HCT116 (cell line): Measurements from ENCODE around the gene NCSTN.

Experiments used
- CBX3 ChIP-seq: IDR thresholded peaks from 2 replicates; pipeline ENCODE4 v1.6.1; 2012; ENCODE audit warnings: low read depth
- CEBPB ChIP-seq: IDR thresholded peaks from 2 replicates; pipeline ENCODE4 v1.6.1; 2012; ENCODE audit warnings: low read depth
- POLR2A ChIP-seq: IDR thresholded peaks from 2 replicates; pipeline ENCODE4 v1.7.0; 2011; ENCODE audit warnings: borderline replicate concordance; ENCODE audit not compliant: insufficient read depth, insufficient read length; ENCODE audit errors: extremely low read depth
- TF ChIP-seq, protein P1 (sequence below), 3 experiments: fragments of 200-600 bp in 1 of 3; sonication (generic) in 1 of 3; IDR thresholded peaks in 2 of 3; conservative IDR thresholded peaks in 1 of 3; 2 replicates each; pipeline ENCODE4 v1.5.1; 2012 to 2017; ENCODE audit warnings: low read depth in 2 of 3, low read length in 2 of 3, antibody characterized with exemption in 1 of 3, borderline replicate concordance in 1 of 3, control low read depth in 1 of 3, mild to moderate bottlenecking in 1 of 3, mixed read lengths in 1 of 3, mixed run types in 1 of 3, moderate library complexity in 1 of 3; ENCODE audit not compliant: insufficient read depth in 1 of 3

- TF ChIP-seq CBX3: no peak
- no peak for TF ChIP-seq POLR2A
- TF ChIP-seq CEBPB: no peak
- TF ChIP-seq, protein P1, sequence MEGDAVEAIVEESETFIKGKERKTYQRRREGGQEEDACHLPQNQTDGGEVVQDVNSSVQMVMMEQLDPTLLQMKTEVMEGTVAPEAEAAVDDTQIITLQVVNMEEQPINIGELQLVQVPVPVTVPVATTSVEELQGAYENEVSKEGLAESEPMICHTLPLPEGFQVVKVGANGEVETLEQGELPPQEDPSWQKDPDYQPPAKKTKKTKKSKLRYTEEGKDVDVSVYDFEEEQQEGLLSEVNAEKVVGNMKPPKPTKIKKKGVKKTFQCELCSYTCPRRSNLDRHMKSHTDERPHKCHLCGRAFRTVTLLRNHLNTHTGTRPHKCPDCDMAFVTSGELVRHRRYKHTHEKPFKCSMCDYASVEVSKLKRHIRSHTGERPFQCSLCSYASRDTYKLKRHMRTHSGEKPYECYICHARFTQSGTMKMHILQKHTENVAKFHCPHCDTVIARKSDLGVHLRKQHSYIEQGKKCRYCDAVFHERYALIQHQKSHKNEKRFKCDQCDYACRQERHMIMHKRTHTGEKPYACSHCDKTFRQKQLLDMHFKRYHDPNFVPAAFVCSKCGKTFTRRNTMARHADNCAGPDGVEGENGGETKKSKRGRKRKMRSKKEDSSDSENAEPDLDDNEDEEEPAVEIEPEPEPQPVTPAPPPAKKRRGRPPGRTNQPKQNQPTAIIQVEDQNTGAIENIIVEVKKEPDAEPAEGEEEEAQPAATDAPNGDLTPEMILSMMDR (IDR thresholded peaks at IDR 0.05 in 2 of 3, conservative IDR thresholded peaks at IDR 0.05 in 1 of 3; ENCODE audit: borderline replicate concordance in 1 of 3, insufficient read depth in 1 of 3, low read depth in 2 of 3, low read length in 2 of 3): no peak
Measured at GRCh38 chr1:160332516-160332915, 10.7 kb upstream of the NCSTN start.
